HepG2 (cell line): ENCODE measurements around the gene TSPAN8. TPM values are rescaled to one million over a fixed set of nuclear protein-coding genes. Genes with fewer than 3 reads are reported as not detected.

Source experiments
- AHDC1 ChIP-seq: sonication (generic); formaldehyde crosslinking; IDR thresholded peaks from 2 replicates; pipeline ENCODE4 v1.5.1; 2020; ENCODE audit warnings: mild to moderate bottlenecking, missing genetic modification reagents, borderline replicate concordance
- HMG20A ChIP-seq: IDR thresholded peaks from 2 replicates; pipeline ENCODE4 v1.6.1; 2016; ENCODE audit warnings: borderline replicate concordance
- MLXIP ChIP-seq: sonication (generic); formaldehyde crosslinking; IDR thresholded peaks from 2 replicates; pipeline ENCODE4 v1.9.0; 2021; ENCODE audit warnings: missing genetic modification reagents, borderline replicate concordance
- polyA plus RNA-seq, 8 experiments: library from polyadenylated mRNA; depleted of rRNA in 3 of 8; stranded (reverse) in 7 of 8; unstranded in 1 of 8; fragments of >200 nt; fragmentation: Illumina TruSeq in 4 of 8; extraction: Trizol in 4 of 8; gene quantifications; 2 replicates each; pipeline versions ENCODE4 v1.2.1 to v1.2.3, GENCODE V29; 2011 to 2016; ENCODE audit warnings: low read depth in 4 of 8, missing spikeins in 1 of 8, mixed read lengths in 1 of 8; ENCODE audit not compliant: insufficient read depth in 1 of 8
- total RNA-seq, 5 experiments: library from RNA; depleted of rRNA; stranded (reverse); fragments of >200 nt; fragmentation: Illumina TruSeq; extraction: Trizol; gene quantifications; 2 replicates each; pipeline ENCODE4 v1.2.3, GENCODE V29; 2016; ENCODE audit warnings: low read depth in 1 of 5

Gene TSPAN8
- total and polyA plus RNA-seq, 2 of the 13 experiments (the other 11 are each of a cell fraction or from before 2014, with no cell fraction given): 3.4 to 3.9 TPM

GRCh38 chr12:71158361-71158882 lies 623 bp upstream of the TSPAN8 start (continued):
- peak; percentile 61; the same call in 1 of the 2 replicates for TF ChIP-seq AHDC1
- no peak for TF ChIP-seq MLXIP (CRISPR knock-in tag)
- peak; percentile 14; the same call in 1 of the 2 replicates for TF ChIP-seq HMG20A
- TF ChIP-seq, all 625 proteins: peak for 10
